GM21576 (cell line): Measurements from ENCODE around the gene TRAF4.
A peak's percentile ranks its signal among the peaks of the same experiment; 100 is the strongest.
"Not testable (repeated sequence)": the region's sequence is repeated elsewhere in the genome, so short reads cannot be mapped to it uniquely, and the experiment has no call there.

Experiments
- ATAC-seq: cut with Tn5 transposase; IDR thresholded peaks from one replicate; pipeline ENCODE4 v1.9.1; 2021; ENCODE audit warnings: mild to moderate bottlenecking, moderate library complexity; ENCODE audit not compliant: unreplicated experiment

Gene TRAF4

GRCh38 chr17:28728364-28729200, 15.2 kb upstream of the TRAF4 start, which contains the start of gene NEK8:
Gene NEK8, plus strand, starts transcription at chr17:28728788. Its CDS starts 26 bp downstream, at chr17:28728814.
- peak; percentile 34 for ATAC-seq

GRCh38 chr17:28729950-28730330, 13.9 kb upstream of the TRAF4 start:
- no peak for ATAC-seq

GRCh38 chr17:28733346-28733745, 10.5 kb upstream of the TRAF4 start:
- ATAC-seq = no peak

GRCh38 chr17:28734712-28735241, 9.0 kb upstream of the TRAF4 start:
- no peak for ATAC-seq

- ATAC-seq = no peak
These were observed 8.5 kb upstream of the TRAF4 start for GRCh38 chr17:28735242-28735722.

- ATAC-seq = not testable (repeated sequence)
These were observed 7.7 kb upstream of the TRAF4 start for GRCh38 chr17:28735913-28736769.

- no peak for ATAC-seq
These were observed 6.5 kb upstream of the TRAF4 start for GRCh38 chr17:28737316-28737715.

- ATAC-seq = peak; percentile 59
These were observed 5.8 kb upstream of the TRAF4 start for GRCh38 chr17:28737770-28738679.

GRCh38 chr17:28738680-28739384, 5.0 kb upstream of the TRAF4 start:
- no peak for ATAC-seq

- no peak for ATAC-seq
These were observed 3.1 kb upstream of the TRAF4 start for GRCh38 chr17:28740406-28741357.

GRCh38 chr17:28741358-28742349, 2.2 kb upstream of the TRAF4 start:
- no peak for ATAC-seq

GRCh38 chr17:28744104-28744971, 527 bp downstream of the TRAF4 start:
- peak; percentile 28 for ATAC-seq

- ATAC-seq = no peak
These were observed 1.4 kb downstream of the TRAF4 start for GRCh38 chr17:28744972-28745785.

GRCh38 chr17:28745786-28746411, 2.1 kb downstream of the TRAF4 start:
- ATAC-seq = no peak

GRCh38 chr17:28746611-28747050, 2.8 kb downstream of the TRAF4 start:
- ATAC-seq = no peak
